ENCODE data around the gene NEDD1.

The NEDD1 gene

DNA sequence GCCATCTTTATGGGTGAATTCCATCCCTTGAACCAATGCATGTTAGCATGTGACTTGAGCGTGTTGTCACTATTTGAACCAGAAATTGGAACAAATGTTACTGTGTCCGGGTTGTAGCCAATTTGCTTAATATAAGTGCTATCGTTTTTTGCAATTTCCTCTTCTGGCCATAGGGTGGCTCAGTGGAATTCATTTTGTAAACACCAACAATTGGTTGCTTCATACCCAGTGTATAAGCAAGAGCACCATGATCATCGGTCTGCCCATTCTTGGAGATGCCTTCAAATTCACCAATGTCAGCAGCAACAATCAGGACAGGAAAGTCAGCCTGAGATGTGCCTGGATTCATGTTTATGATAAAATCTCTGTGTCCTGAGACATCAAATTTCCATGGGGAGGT is 5.0 kb upstream of the NEDD1 start:
- DNase-seq (ENCODE audit: low read depth): no peak

GRCh38 chr12:96906498-96906848 is 584 bp upstream of the NEDD1 start:
- no peak for DNase-seq (ENCODE audit: low read depth)

DNA sequence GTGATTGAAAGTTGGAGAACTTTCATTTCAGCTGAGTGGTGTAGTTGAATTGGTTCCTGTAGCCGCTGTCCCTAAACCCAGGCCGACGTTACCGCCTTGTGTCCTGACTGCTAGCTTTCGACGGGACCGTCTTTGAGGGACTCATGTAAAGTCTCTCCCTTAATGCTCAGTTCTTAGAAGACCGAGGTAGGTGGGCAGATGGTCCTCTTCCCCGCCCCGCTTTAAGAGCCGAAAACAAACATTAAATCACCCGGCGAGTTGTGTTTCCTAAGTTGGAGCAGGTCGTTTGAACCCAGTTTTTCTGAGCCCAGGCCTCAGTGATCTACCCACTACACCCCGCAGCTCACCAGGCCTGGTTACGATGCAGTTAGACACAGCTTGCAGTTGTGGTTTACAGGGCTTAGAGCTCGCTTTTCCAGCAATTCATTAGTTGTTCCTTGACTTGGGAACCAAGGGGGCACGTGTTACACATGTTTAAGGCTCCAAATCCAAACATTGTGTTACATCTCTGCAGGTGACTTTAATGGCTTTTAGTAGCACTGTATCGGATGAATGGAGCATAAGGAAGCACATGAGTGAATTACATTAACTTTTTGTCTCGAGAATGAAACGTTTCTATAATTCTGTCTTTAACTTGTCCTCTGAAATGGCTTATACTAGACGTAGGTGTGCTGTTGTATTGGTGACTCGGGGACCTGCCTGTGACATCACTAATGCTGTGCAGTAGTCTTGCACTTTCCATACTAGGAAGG is 790 bp downstream of the NEDD1 start:
- DNase-seq (ENCODE audit: low read depth): no peak

GRCh38 chr12:96908423-96908675 is 1.3 kb downstream of the NEDD1 start:
- DNase-seq (ENCODE audit: low read depth): no peak

- no peak for DNase-seq (ENCODE audit: low read depth)
Measured at GRCh38 chr12:96912261-96912660, 5.2 kb downstream of the NEDD1 start.

- no peak for DNase-seq (ENCODE audit: low read depth)
Measured at GRCh38 chr12:96912943-96913342, 5.9 kb downstream of the NEDD1 start.

DNA sequence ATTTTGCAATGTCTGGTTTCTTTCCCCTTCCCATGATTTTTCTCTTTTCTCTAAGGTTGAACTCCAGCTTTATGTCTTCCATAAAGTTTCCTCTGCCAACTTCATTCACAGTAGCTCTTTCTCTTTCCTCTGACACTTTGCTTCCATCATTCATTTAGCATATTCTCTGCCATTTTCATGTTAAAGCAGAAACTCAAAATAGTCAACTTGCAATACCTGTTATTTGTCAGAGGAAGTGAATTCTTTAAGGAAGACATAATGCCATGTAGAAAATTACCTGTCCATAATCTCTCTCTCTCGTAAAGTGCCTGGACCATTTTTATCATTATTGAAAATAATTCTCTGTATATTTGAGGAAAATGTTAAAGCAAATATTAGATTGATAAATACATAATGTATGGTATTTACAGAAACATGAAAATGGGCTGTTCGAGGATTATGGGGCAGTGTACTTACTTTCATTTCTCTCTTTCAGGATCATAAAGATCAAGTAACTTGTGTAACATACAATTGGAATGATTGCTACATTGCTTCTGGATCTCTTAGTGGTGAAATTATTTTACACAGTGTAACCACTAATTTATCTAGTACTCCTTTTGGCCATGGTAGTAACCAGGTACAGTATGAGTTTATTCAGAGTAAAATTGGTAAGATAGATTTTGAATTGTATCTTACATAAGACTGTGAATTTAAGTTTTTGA is 12.6 kb downstream of the NEDD1 start:
- no peak for DNase-seq (ENCODE audit: low read depth)

GRCh38 chr12:96948782-96949181 is 41.7 kb downstream of the NEDD1 start:
- DNase-seq (ENCODE audit: low read depth): no peak

DNA sequence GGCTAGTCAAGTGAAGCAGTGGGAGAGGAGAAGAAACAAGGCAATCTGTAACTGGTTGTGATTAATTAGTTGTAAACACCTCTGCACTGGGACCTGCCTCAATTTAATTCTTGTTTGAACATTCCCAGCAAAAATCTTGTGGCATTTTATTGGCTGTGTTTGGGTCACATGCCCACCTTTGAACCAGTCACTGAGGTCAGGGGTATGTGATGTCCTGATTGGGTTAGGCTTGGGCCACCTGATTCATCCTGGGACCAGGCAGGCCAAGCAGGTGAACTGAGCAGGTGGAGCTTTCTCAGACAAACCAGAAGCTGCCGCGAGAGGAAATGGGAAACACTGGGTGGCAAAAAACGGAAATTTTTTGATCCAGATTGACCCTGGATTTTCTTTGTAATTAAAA is 72.5 kb downstream of the NEDD1 start:
- no peak for DNase-seq (ENCODE audit: low read depth)

- DNase-seq (ENCODE audit: low read depth): peak; percentile 84
Measured at GRCh38 chr12:96980991-96981414, 73.9 kb downstream of the NEDD1 start.

GRCh38 chr12:96981911-96982310 is 74.9 kb downstream of the NEDD1 start:
- DNase-seq (ENCODE audit: low read depth): no peak

GRCh38 chr12:96982671-96983070 is 75.6 kb downstream of the NEDD1 start:
- no peak for DNase-seq (ENCODE audit: low read depth)

DNA sequence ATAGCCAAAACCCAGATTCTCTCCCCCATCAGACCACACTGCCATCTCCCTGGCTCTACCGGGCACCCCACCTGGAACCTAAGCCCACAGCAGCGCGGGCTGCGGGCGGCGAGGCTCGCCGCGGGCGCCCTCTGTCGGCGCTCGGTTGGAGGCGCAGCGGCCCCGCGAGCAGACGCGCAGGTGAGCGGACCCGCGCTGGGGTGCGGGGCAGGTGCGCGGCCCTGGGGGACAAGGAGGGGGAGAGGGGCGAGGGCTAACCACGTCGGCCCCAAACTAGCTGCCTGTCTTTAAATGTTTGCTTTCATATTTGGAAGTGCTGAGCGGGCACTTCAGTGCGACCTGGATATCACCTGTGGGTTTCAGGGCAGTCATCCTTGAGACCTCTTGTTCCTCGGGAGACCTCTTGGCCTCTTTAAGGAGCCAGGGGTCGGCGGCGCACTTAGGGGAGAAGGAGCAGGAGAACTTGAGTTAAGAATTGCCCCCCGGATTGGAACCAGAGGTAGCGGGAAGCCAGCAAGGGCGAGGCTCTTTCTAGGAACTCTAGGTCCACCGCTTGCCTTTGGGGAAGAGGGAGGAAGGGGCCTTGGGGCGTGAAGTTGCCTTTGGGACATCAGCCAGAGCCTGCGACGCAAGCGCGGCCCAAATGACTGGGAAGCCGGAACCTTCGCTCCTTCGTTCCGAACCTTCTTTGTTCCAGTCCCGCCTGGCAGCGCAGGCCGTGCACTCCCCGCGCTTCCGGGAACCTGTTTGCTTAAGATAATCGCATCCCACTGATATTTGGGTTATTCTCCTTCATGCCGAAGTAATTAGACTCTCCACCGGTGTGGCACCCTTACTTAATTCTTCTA is 78.7 kb downstream of the NEDD1 start:
- no peak for DNase-seq (ENCODE audit: low read depth)

DNA sequence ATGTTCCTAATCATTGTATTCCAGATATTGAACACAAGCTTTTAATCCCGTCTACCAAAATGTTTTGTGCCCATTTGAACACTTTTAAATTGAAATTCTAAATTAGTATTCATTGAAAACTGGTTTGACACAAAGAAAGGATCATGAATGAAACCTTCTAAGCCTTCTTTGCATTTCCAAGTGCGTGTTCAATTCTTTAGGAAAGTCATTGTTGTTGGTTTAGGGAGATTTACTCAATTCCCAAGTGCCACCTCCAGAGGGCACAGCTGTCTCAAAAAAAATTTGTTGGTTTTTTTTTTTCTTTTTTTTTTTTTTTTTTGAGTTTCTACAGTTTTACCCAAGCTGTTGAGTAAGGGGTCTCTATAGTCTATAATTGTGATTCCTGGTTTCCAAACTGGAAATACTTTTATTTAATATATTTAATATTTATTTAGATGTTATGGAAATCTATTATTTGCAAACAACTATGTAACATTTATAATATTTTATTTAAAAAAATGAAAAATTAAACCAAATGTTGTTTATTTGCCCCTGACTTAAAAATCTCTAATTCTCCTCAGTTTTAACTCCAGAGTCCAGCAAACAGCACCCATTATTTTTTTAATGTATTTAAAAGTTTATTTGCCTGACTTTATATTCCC is 79.9 kb downstream of the NEDD1 start:
- no peak for DNase-seq (ENCODE audit: low read depth)

GRCh38 chr12:96988919-96989318 is 81.9 kb downstream of the NEDD1 start:
- DNase-seq (ENCODE audit: low read depth): no peak

GRCh38 chr12:96989916-96990315 is 82.9 kb downstream of the NEDD1 start:
- DNase-seq (ENCODE audit: low read depth): no peak

DNA sequence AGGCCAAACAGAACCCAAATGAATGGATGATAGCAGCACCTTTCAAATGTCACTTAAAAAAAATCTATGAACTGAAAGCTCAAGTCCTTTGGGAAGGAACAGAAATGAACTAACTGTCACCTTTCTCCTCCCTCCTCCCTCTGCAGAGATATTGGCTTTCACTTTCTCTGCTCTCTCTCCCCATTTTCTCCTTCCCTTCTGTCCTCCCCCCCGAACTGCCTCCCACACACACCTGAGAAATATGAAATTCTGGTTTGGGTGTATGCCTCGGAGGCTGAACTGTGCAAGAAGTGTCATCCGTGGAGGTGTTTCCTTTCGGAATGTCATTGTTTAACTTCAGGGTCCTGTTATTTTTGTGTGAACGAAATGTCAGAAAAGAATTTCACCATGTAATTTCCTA is 87.8 kb downstream of the NEDD1 start:
- no peak for DNase-seq (ENCODE audit: low read depth)

DNA sequence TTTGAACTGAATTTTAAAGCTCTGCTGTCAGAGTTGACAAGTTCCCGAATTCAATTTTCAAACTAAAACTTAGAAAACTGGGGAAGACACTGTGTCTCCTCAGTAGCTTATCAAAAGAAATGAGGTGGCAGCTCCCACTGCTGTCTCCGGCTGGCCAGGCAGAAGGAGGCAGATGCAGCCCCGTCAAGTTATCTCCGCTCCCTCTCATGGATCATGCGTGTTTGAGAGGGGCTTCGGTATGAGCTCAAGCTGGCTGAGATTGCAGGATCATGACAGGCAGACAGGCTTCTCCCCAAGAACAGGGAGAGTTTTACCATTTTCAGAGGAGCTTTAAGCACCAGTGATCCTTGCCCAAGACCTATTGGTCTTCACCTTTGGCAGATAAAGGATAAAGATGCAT is 88.8 kb downstream of the NEDD1 start:
- no peak for DNase-seq (ENCODE audit: low read depth)

DNA sequence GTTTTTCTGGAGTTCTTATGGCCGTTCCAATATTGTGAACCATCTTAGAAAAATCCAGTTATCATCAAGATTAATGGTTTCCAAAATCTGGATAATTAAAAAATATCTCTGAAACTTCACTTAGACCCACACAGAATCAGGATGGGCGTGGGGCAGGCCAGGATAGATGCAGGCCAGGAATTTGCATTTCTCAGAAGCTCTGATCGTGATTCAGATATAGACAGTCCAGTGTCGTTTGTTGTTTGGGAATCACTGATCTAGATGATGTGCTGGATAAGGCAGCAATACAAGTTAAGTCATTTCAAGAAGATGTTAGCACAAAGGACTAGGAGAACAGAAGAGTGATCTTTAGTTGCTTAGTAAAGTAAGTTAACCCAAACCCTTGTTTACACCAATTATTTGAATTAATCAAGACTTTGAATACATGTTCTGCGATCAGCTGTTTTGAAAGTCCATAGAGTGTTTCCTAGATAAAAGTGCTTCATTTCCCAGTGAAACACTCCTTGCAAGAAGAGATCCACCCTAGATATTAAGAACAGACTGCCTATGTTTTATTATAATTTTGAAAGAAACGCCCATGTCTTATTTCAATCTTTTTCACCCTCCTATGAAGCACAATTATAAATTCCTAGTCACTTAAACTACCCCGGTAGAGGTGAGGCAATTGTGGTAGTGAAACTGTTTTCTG is 90.9 kb downstream of the NEDD1 start:
- DNase-seq (ENCODE audit: low read depth): no peak

GRCh38 chr12:97003276-97003675 is 96.2 kb downstream of the NEDD1 start:
- no peak for DNase-seq (ENCODE audit: low read depth)

All from non-pigmented ciliary epithelial cell (primary cell).